K562 (cell line): ENCODE results near the gene SNX27. TPM values are rescaled to one million over a fixed set of nuclear protein-coding genes. Genes with fewer than 3 reads are reported as not detected.

Experiments
- CREBBP ChIP-seq: IDR thresholded peaks from one replicate; pipeline ENCODE4 v1.6.1; 2012; ENCODE audit warnings: low read depth, mild to moderate bottlenecking, control low read depth, inconsistent platforms, low read length
- E2F5 ChIP-seq: sonication (generic); formaldehyde crosslinking; IDR thresholded peaks from 2 replicates; pipeline ENCODE4 v1.8.0; 2022; ENCODE audit warnings: mild to moderate bottlenecking, missing genetic modification reagents
- EGR1 ChIP-seq: fragments of 450-650 bp; conservative IDR thresholded peaks from 2 replicates; pipeline ENCODE4 v1.6.1; 2017; ENCODE audit warnings: mild to moderate bottlenecking
- EP300 ChIP-seq: IDR thresholded peaks from 2 replicates; pipeline ENCODE4 v1.6.1; 2012; ENCODE audit warnings: low read length, improper control_type of control experiment
- GTF2A2 ChIP-seq: IDR thresholded peaks from 2 replicates; pipeline ENCODE4 v1.6.1; 2016; ENCODE audit warnings: mild to moderate bottlenecking, missing genetic modification characterization, missing compliant biosample characterization
- HSF4 ChIP-seq: fragments of 250-450 bp; sonication (Bioruptor Pico); IDR thresholded peaks from 2 replicates; pipeline ENCODE4 v2.1.2; 2022; ENCODE audit warnings: mild to moderate bottlenecking, moderate library complexity, borderline replicate concordance
- ID3 ChIP-seq, 2 experiments: fragments of 250-450 bp in 1 of 2; fragments of 450-650 bp in 1 of 2; sonication (Bioruptor Pico) in 1 of 2; IDR thresholded peaks; 2 replicates each; pipeline versions ENCODE4 v1.6.1 to v1.8.0; 2016 to 2021; ENCODE audit warnings: mild to moderate bottlenecking in 2 of 2, moderate library complexity in 2 of 2, missing compliant biosample characterization in 1 of 2, missing genetic modification characterization in 1 of 2
- MAFG ChIP-seq: fragments of 450-650 bp; conservative IDR thresholded peaks from 2 replicates; pipeline ENCODE4 v1.6.1; 2016; ENCODE audit warnings: missing genetic modification characterization, missing compliant biosample characterization
- NR0B1 ChIP-seq: fragments of 450-650 bp; IDR thresholded peaks from one replicate; pipeline ENCODE4 v1.6.1; 2018; ENCODE audit warnings: mild to moderate bottlenecking, moderate library complexity; ENCODE audit not compliant: partially characterized antibody
- ZNF224 ChIP-seq: sonication (generic); formaldehyde crosslinking; IDR thresholded peaks from 2 replicates; pipeline ENCODE4 v1.8.0; 2022; ENCODE audit warnings: mild to moderate bottlenecking, missing genetic modification reagents
- polyA plus RNA-seq, 8 experiments: library from polyadenylated mRNA; depleted of rRNA in 4 of 8; stranded (reverse) in 5 of 8; unstranded in 3 of 8; fragments of >200 nt; fragmentation: Nextera tagmentation in 2 of 8; fragmentation: Illumina TruSeq in 1 of 8; extraction: Ambion mirVana in 2 of 8; extraction: Trizol in 1 of 8; gene quantifications; 2 replicates each; pipeline versions ENCODE4 v1.2.1 to v1.2.3, GENCODE V29; 2011 to 2014; ENCODE audit warnings: inconsistent platforms in 1 of 8, missing spikeins in 1 of 8
- total RNA-seq, 7 experiments: library from RNA; depleted of rRNA in 6 of 7; stranded (reverse); fragments of >200 nt in 6 of 7; fragmentation: Illumina TruSeq in 2 of 7; extraction: Trizol in 2 of 7; gene quantifications; 2 replicates each; pipeline versions ENCODE4 v1.2.1 to v1.2.3, GENCODE V29; 2011 to 2021; ENCODE audit warnings: low replicate concordance in 1 of 7
- TF ChIP-seq, protein P1 (sequence below): fragments of 450-650 bp; formaldehyde crosslinking; IDR thresholded peaks from 2 replicates; pipeline ENCODE4 v1.4.0; 2020; ENCODE audit warnings: mild to moderate bottlenecking, moderate library complexity
- TF ChIP-seq, protein P2 (sequence below): fragments of 150-350 bp; IDR thresholded peaks from 2 replicates; pipeline ENCODE4 v1.6.1; 2014; ENCODE audit warnings: low read depth, mild to moderate bottlenecking, low read length, borderline replicate concordance

The SNX27 gene
- total and polyA plus RNA-seq, 9 of the 15 experiments (the other 6 are each of a cell fraction or from before 2014, with no cell fraction given) = 4.5 to 18.7 (median 10.1) TPM

GRCh38 chr1:151739590-151740355 is 127.9 kb downstream of the SNX27 start (continued):
- TF ChIP-seq ID3 (CRISPR knock-in tag; IDR thresholded peaks at IDR 0.05) = no peak
- TF ChIP-seq ID3 (tag; IDR thresholded peaks at IDR 0.05) = no peak
- TF ChIP-seq, protein P1, sequence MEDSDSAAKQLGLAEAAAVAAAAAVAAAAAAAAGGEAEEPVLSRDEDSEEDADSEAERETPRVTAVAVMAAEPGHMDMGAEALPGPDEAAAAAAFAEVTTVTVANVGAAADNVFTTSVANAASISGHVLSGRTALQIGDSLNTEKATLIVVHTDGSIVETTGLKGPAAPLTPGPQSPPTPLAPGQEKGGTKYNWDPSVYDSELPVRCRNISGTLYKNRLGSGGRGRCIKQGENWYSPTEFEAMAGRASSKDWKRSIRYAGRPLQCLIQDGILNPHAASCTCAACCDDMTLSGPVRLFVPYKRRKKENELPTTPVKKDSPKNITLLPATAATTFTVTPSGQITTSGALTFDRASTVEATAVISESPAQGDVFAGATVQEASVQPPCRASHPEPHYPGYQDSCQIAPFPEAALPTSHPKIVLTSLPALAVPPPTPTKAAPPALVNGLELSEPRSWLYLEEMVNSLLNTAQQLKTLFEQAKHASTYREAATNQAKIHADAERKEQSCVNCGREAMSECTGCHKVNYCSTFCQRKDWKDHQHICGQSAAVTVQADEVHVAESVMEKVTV (CRISPR knock-in tag) = no peak
- peak; percentile 75 for TF ChIP-seq EP300
- no peak for TF ChIP-seq ZNF224 (CRISPR knock-in tag)
- TF ChIP-seq GTF2A2 = no peak
- 0 out of 2 replicates have a peak, but pooled peaks have one; percentile 25 for TF ChIP-seq EGR1
- peak; percentile 84 for TF ChIP-seq MAFG
- TF ChIP-seq CREBBP = no peak
- TF ChIP-seq NR0B1 = no peak
- TF ChIP-seq, protein P2, sequence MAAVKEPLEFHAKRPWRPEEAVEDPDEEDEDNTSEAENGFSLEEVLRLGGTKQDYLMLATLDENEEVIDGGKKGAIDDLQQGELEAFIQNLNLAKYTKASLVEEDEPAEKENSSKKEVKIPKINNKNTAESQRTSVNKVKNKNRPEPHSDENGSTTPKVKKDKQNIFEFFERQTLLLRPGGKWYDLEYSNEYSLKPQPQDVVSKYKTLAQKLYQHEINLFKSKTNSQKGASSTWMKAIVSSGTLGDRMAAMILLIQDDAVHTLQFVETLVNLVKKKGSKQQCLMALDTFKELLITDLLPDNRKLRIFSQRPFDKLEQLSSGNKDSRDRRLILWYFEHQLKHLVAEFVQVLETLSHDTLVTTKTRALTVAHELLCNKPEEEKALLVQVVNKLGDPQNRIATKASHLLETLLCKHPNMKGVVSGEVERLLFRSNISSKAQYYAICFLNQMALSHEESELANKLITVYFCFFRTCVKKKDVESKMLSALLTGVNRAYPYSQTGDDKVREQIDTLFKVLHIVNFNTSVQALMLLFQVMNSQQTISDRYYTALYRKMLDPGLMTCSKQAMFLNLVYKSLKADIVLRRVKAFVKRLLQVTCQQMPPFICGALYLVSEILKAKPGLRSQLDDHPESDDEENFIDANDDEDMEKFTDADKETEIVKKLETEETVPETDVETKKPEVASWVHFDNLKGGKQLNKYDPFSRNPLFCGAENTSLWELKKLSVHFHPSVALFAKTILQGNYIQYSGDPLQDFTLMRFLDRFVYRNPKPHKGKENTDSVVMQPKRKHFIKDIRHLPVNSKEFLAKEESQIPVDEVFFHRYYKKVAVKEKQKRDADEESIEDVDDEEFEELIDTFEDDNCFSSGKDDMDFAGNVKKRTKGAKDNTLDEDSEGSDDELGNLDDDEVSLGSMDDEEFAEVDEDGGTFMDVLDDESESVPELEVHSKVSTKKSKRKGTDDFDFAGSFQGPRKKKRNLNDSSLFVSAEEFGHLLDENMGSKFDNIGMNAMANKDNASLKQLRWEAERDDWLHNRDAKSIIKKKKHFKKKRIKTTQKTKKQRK = no peak
- TF ChIP-seq E2F5 (CRISPR knock-in tag) = no peak
- no peak for TF ChIP-seq HSF4 (CRISPR knock-in tag)
